ENCODE measurements around the gene CEMIP2. TPM values are rescaled to one million over a fixed set of nuclear protein-coding genes. Genes with fewer than 3 reads are reported as not detected.

CEMIP2 gene
- total and polyA plus RNA-seq, 2 donors (not counting 1 experiment from before 2014, with no cell fraction given): 35.1 to 45.6 TPM

DNA sequence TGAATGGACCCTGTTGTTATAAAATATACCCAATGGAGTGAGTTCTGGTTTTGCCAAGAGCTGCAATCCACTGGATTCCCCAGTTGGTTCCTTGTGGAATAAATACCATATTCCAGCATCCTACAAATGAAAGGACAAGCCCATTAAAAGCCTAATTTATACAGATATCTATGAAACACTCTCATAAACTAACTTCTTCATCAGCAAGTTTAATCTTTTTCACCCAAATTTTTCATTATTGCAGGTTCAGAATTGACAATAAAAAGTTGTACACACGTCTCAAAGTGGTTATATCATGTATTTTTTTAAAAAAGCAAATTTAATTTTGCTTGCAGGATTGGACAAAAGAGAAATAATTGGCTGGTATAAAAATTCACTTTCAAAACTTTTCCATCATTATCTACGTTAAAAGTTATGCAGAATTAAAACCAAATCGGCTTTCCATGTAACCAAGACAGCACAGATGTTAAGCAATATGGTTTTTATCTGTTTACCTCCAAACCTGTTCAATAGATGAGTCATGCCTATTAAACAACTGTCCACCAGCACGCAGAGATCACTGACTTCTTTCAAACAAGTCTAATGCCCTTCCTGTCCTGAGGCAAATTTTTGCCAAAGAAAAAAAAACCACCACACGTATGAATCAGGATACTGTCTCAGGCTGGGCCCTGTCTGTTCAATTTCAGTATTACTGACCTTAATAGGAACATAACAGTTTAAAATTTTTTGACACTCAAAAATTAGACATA, 42.5 kb downstream of the CEMIP2 start:
- Histone ChIP-seq H3K79me2 (ENCODE audit: control insufficient read depth, insufficient read depth, low read length) (no peaks in the 10 kb centered on the region), H3K4me2 (ENCODE audit: extremely low read depth, insufficient read depth, low read length) (no peak overlapping the region), H3K4me1 (ENCODE audit: control insufficient read depth, extremely low read depth, insufficient read depth, low read length) (peaks cover 7% of the 10 kb centered on the region), H3K9ac (ENCODE audit: insufficient read depth, low read length) (no peak overlapping the region), H2AFZ (ENCODE audit: low read length) (no peak overlapping the region), H3K27me3 (ENCODE audit: control insufficient read depth, insufficient read depth, low read length) (no peaks in the 10 kb centered on the region), H3K4me3 (replicated peaks in 1 of 4; ENCODE audit: control extremely low read depth in 1 of 4, insufficient read depth in 1 of 4, low read depth in 3 of 4, low read length in 4 of 4) (no peak overlapping the region), H3K36me3 (ENCODE audit: control insufficient read depth, insufficient read depth, low read length) (peaks cover 2% of the 10 kb centered on the region), H3K27ac (ENCODE audit: insufficient read depth, low read length) (no peak overlapping the region), H4K20me1 (ENCODE audit: control insufficient read depth, extremely low read depth, insufficient read depth, low read length) (no peaks in the 10 kb centered on the region), H3K9me3 (ENCODE audit: control insufficient read depth, insufficient read depth, low read depth, low read length) (no peaks in the 10 kb centered on the region)
- TF ChIP-seq EZH2 (IDR thresholded peaks at IDR 0.05; ENCODE audit: low read length, missing control alignments): no peak
- TF ChIP-seq, protein P1, sequence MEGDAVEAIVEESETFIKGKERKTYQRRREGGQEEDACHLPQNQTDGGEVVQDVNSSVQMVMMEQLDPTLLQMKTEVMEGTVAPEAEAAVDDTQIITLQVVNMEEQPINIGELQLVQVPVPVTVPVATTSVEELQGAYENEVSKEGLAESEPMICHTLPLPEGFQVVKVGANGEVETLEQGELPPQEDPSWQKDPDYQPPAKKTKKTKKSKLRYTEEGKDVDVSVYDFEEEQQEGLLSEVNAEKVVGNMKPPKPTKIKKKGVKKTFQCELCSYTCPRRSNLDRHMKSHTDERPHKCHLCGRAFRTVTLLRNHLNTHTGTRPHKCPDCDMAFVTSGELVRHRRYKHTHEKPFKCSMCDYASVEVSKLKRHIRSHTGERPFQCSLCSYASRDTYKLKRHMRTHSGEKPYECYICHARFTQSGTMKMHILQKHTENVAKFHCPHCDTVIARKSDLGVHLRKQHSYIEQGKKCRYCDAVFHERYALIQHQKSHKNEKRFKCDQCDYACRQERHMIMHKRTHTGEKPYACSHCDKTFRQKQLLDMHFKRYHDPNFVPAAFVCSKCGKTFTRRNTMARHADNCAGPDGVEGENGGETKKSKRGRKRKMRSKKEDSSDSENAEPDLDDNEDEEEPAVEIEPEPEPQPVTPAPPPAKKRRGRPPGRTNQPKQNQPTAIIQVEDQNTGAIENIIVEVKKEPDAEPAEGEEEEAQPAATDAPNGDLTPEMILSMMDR (conservative IDR thresholded peaks at IDR 0.05 in 1 of 2, IDR thresholded peaks at IDR 0.05 in 1 of 2; ENCODE audit: low read depth in 1 of 2, low read length in 2 of 2): no peak
- DNase-seq (ENCODE audit: low read depth in 2 of 2): peak; percentile 40 to 92

DNA sequence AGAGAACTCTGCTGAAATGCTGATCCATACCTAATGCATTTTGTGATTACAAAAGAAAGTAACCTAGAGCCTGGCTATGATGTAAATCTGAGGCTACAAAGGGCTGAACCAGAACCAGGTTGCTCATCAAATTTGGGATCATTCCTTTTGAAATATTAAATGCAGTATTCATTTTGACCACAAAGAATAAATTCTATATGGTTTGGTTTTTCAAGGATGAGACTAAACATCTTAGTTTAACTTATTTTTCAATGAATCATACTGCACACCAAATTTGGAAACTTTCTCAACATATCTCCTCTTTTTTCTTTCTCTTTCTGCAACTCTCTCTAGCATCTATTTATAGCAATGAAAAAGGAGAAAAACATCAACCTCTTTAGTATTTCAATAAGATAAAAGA, 46.5 kb downstream of the CEMIP2 start:
- no peaks in the 10 kb centered on the region for H4K20me1 ChIP-seq (ENCODE audit: control insufficient read depth, extremely low read depth, insufficient read depth, low read length)
- peaks cover 2% of the 10 kb centered on the region for H3K36me3 ChIP-seq (ENCODE audit: control insufficient read depth, insufficient read depth, low read length)
- no peak overlapping the region for H3K4me3 ChIP-seq (replicated peaks in 1 of 4; ENCODE audit: control extremely low read depth in 1 of 4, insufficient read depth in 1 of 4, low read depth in 3 of 4, low read length in 4 of 4)
- H3K9me3 ChIP-seq (ENCODE audit: control insufficient read depth, insufficient read depth, low read depth, low read length): no peaks in the 10 kb centered on the region
- H2AFZ ChIP-seq (ENCODE audit: low read length): no peak overlapping the region
- H3K4me1 ChIP-seq (ENCODE audit: control insufficient read depth, extremely low read depth, insufficient read depth, low read length): peaks cover 9% of the 10 kb centered on the region
- H3K27me3 ChIP-seq (ENCODE audit: control insufficient read depth, insufficient read depth, low read length): no peaks in the 10 kb centered on the region
- no peak overlapping the region for H3K4me2 ChIP-seq (ENCODE audit: extremely low read depth, insufficient read depth, low read length)
- DNase-seq (ENCODE audit: low read depth in 2 of 2): peak in 1 of 2 donors; percentile 20
- H3K27ac ChIP-seq (ENCODE audit: insufficient read depth, low read length): no peak overlapping the region
- no peak overlapping the region for H3K9ac ChIP-seq (ENCODE audit: insufficient read depth, low read length)
- no peaks in the 10 kb centered on the region for H3K79me2 ChIP-seq (ENCODE audit: control insufficient read depth, insufficient read depth, low read length)
- no peak for TF ChIP-seq EZH2 (IDR thresholded peaks at IDR 0.05; ENCODE audit: low read length, missing control alignments)
- TF ChIP-seq, protein P1 (conservative IDR thresholded peaks at IDR 0.05 in 1 of 2, IDR thresholded peaks at IDR 0.05 in 1 of 2; ENCODE audit: low read depth in 1 of 2, low read length in 2 of 2): no peak

DNA sequence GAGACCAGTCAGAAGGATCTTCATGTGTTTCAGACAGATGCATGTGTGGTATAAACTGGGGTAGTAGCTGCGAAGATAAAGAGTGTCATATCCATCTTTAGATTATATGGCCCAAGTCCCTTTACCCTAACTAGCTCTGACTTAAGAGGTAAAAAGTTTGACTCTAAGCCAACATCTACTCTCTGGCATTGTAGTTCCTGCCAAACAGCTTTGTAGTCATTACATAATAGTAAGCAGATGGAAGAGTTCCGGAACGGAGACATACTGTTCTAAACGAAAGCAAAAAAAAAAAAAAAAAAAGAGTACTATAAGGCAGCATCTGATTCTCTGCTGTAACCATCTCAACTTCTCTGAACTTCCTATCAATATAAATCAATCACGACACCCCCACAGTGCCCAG, 48.8 kb downstream of the CEMIP2 start:
- H3K27ac ChIP-seq (ENCODE audit: insufficient read depth, low read length): no peak overlapping the region
- H3K9ac ChIP-seq (ENCODE audit: insufficient read depth, low read length): no peak overlapping the region
- no peak for TF ChIP-seq EZH2 (IDR thresholded peaks at IDR 0.05; ENCODE audit: low read length, missing control alignments)
- TF ChIP-seq, protein P1 (conservative IDR thresholded peaks at IDR 0.05 in 1 of 2, IDR thresholded peaks at IDR 0.05 in 1 of 2; ENCODE audit: low read depth in 1 of 2, low read length in 2 of 2): no peak
- H3K4me2 ChIP-seq (ENCODE audit: extremely low read depth, insufficient read depth, low read length): no peak overlapping the region
- H3K36me3 ChIP-seq (ENCODE audit: control insufficient read depth, insufficient read depth, low read length): no peaks in the 10 kb centered on the region
- H3K27me3 ChIP-seq (ENCODE audit: control insufficient read depth, insufficient read depth, low read length): no peaks in the 10 kb centered on the region
- H2AFZ ChIP-seq (ENCODE audit: low read length): no peak overlapping the region
- H4K20me1 ChIP-seq (ENCODE audit: control insufficient read depth, extremely low read depth, insufficient read depth, low read length): no peaks in the 10 kb centered on the region
- H3K4me3 ChIP-seq (replicated peaks in 1 of 4; ENCODE audit: control extremely low read depth in 1 of 4, insufficient read depth in 1 of 4, low read depth in 3 of 4, low read length in 4 of 4): no peak overlapping the region
- no peaks in the 10 kb centered on the region for H3K79me2 ChIP-seq (ENCODE audit: control insufficient read depth, insufficient read depth, low read length)
- peak; percentile 50 to 52 for DNase-seq (ENCODE audit: low read depth in 2 of 2)
- H3K4me1 ChIP-seq (ENCODE audit: control insufficient read depth, extremely low read depth, insufficient read depth, low read length): peaks cover 2% of the 10 kb centered on the region
- no peaks in the 10 kb centered on the region for H3K9me3 ChIP-seq (ENCODE audit: control insufficient read depth, insufficient read depth, low read depth, low read length)

Measured in fibroblast of lung (primary cell).